ENCODE data around the gene SOX4.

DNA sequence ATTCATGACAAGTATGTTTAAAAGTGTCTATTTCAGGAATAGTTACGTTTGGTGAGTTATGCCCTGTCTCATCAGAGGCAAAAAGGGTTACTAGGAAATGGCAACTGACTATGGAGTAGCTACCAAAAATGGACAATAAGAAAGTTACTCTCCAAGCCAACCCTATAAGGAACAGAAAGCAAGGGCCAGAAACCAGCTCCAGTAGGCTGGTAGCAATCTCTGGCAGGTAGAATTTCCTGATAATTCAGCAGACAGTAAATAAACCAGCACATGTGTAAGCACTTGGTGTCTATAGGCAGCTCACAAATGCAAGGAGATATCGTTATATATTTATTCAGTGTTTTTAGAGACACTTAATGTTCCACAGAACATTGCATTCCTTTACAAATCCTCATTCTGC, 20.3 kb downstream of the SOX4 start:
- TF ChIP-seq CTCF (IDR thresholded peaks at IDR 0.05 in 2 of 3, conservative IDR thresholded peaks at IDR 0.05 in 1 of 3; ENCODE audit: borderline replicate concordance in 1 of 3, insufficient read depth in 1 of 3, low read depth in 2 of 3, low read length in 2 of 3) (no peak), SP1 (IDR thresholded peaks at IDR 0.05; ENCODE audit: low read depth) (no peak), ZFX (IDR thresholded peaks at IDR 0.05) (no peak), EZH2phosphoT487 (IDR thresholded peaks at IDR 0.05; ENCODE audit: borderline replicate concordance) (no peak), POLR2AphosphoS5 (IDR thresholded peaks at IDR 0.05; ENCODE audit: low read depth, low read length) (no peak), EZH2 (IDR thresholded peaks at IDR 0.05) (no peak), SRF (IDR thresholded peaks at IDR 0.05; ENCODE audit: low read depth) (no peak), ZBTB33 (IDR thresholded peaks at IDR 0.05; ENCODE audit: extremely low read depth, insufficient replicate concordance, low read length) (no peak), ZNF274 (IDR thresholded peaks at IDR 0.05; ENCODE audit: low read depth, low read length) (no peak)
